Measurements from ENCODE around the gene PALM.

DNA sequence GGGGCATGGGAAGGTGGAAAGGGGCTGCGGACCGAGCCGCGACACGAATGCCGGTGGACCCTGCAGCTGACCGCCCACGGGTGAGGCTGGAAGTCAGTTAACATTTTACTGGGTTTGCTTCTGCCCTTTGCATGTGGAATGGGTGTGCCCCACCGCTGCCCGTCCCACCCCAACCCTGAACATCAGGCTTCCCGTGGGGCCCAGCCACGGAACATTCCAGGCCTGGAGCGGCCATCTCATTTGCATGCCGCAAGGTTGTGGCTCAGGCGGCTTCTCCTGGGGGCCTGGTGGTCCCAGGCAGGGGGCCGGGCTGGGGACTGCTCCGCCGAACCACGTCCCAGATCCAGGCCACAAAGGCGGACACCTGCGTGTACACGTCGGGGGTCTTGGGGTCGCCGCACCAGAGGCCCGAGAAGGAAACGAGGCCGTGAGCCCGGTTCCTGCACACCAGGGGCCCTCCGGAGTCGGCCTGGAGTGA is 23.2 kb upstream of the PALM start:
- TF ChIP-seq, protein P1, sequence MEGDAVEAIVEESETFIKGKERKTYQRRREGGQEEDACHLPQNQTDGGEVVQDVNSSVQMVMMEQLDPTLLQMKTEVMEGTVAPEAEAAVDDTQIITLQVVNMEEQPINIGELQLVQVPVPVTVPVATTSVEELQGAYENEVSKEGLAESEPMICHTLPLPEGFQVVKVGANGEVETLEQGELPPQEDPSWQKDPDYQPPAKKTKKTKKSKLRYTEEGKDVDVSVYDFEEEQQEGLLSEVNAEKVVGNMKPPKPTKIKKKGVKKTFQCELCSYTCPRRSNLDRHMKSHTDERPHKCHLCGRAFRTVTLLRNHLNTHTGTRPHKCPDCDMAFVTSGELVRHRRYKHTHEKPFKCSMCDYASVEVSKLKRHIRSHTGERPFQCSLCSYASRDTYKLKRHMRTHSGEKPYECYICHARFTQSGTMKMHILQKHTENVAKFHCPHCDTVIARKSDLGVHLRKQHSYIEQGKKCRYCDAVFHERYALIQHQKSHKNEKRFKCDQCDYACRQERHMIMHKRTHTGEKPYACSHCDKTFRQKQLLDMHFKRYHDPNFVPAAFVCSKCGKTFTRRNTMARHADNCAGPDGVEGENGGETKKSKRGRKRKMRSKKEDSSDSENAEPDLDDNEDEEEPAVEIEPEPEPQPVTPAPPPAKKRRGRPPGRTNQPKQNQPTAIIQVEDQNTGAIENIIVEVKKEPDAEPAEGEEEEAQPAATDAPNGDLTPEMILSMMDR (IDR thresholded peaks at IDR 0.05): no peak
- TF ChIP-seq CHD2 (IDR thresholded peaks at IDR 0.05; ENCODE audit: low read length, partially characterized antibody) (no peak), JUNB (IDR thresholded peaks at IDR 0.05) (no peak), TFCP2L1 (CRISPR knock-in tag; IDR thresholded peaks at IDR 0.05) (no peak), MYC (IDR thresholded peaks at IDR 0.05; ENCODE audit: borderline replicate concordance, low read length) (no peak), RCOR1 (IDR thresholded peaks at IDR 0.05; ENCODE audit: low read depth, low read length) (no peak), CEBPB (IDR thresholded peaks at IDR 0.05) (no peak), POLR2A (IDR thresholded peaks at IDR 0.05; ENCODE audit: low read length) (no peak), SMC3 (IDR thresholded peaks at IDR 0.05) (no peak), TP53 (CRISPR knock-in tag; IDR thresholded peaks at IDR 0.05) (no peak)
- TF ChIP-seq, protein P2, sequence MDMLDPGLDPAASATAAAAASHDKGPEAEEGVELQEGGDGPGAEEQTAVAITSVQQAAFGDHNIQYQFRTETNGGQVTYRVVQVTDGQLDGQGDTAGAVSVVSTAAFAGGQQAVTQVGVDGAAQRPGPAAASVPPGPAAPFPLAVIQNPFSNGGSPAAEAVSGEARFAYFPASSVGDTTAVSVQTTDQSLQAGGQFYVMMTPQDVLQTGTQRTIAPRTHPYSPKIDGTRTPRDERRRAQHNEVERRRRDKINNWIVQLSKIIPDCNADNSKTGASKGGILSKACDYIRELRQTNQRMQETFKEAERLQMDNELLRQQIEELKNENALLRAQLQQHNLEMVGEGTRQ (IDR thresholded peaks at IDR 0.05): no peak
- TF ChIP-seq, protein P3, sequence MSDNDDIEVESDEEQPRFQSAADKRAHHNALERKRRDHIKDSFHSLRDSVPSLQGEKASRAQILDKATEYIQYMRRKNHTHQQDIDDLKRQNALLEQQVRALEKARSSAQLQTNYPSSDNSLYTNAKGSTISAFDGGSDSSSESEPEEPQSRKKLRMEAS (IDR thresholded peaks at IDR 0.05): no peak
- TF ChIP-seq, protein P4, sequence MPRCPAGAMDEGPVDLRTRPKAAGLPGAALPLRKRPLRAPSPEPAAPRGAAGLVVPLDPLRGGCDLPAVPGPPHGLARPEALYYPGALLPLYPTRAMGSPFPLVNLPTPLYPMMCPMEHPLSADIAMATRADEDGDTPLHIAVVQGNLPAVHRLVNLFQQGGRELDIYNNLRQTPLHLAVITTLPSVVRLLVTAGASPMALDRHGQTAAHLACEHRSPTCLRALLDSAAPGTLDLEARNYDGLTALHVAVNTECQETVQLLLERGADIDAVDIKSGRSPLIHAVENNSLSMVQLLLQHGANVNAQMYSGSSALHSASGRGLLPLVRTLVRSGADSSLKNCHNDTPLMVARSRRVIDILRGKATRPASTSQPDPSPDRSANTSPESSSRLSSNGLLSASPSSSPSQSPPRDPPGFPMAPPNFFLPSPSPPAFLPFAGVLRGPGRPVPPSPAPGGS (IDR thresholded peaks at IDR 0.05): no peak
- TF ChIP-seq, protein P5, sequence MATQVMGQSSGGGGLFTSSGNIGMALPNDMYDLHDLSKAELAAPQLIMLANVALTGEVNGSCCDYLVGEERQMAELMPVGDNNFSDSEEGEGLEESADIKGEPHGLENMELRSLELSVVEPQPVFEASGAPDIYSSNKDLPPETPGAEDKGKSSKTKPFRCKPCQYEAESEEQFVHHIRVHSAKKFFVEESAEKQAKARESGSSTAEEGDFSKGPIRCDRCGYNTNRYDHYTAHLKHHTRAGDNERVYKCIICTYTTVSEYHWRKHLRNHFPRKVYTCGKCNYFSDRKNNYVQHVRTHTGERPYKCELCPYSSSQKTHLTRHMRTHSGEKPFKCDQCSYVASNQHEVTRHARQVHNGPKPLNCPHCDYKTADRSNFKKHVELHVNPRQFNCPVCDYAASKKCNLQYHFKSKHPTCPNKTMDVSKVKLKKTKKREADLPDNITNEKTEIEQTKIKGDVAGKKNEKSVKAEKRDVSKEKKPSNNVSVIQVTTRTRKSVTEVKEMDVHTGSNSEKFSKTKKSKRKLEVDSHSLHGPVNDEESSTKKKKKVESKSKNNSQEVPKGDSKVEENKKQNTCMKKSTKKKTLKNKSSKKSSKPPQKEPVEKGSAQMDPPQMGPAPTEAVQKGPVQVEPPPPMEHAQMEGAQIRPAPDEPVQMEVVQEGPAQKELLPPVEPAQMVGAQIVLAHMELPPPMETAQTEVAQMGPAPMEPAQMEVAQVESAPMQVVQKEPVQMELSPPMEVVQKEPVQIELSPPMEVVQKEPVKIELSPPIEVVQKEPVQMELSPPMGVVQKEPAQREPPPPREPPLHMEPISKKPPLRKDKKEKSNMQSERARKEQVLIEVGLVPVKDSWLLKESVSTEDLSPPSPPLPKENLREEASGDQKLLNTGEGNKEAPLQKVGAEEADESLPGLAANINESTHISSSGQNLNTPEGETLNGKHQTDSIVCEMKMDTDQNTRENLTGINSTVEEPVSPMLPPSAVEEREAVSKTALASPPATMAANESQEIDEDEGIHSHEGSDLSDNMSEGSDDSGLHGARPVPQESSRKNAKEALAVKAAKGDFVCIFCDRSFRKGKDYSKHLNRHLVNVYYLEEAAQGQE (IDR thresholded peaks at IDR 0.05): no peak

All from A549 (cell line).